HUES64 (cell line): ENCODE results near the gene ZDHHC18.
"Not testable (repeated sequence)": the region's sequence is repeated elsewhere in the genome, so short reads cannot be mapped to it uniquely, and the experiment has no call there.

Experiments used
- H3K27ac ChIP-seq: 2 replicates; pipeline ENCODE4 v1.7.0; 2013; ENCODE audit warnings: low read depth, low read length, inconsistent platforms
- H3K27me3 ChIP-seq: 2 replicates; pipeline ENCODE4 v1.6.1; 2013; ENCODE audit warnings: mild to moderate bottlenecking, low read length; ENCODE audit not compliant: insufficient read depth
- H3K36me3 ChIP-seq: 2 replicates; pipeline ENCODE4 v1.6.1; 2013; ENCODE audit warnings: mild to moderate bottlenecking, low read length; ENCODE audit not compliant: insufficient read depth
- H3K4me1 ChIP-seq: 2 replicates; pipeline ENCODE4 v1.6.1; 2013; ENCODE audit warnings: mild to moderate bottlenecking, low read length, moderate library complexity; ENCODE audit not compliant: insufficient read depth
- H3K4me3 ChIP-seq: 2 replicates; pipeline ENCODE4 v1.5.1; 2013; ENCODE audit warnings: mild to moderate bottlenecking, low read length, moderate library complexity
- H3K9ac ChIP-seq: 2 replicates; pipeline ENCODE4 v1.6.1; 2013; ENCODE audit warnings: mild to moderate bottlenecking, low read depth, low read length
- H3K9me3 ChIP-seq: 2 replicates; pipeline ENCODE4 v1.6.1; 2013; ENCODE audit warnings: low read depth, low read length; ENCODE audit not compliant: insufficient read depth
- WGBS: fragments of 150-250, 120-280 bp; methylation state at CpG from one replicate; pipeline ENCODE4 v1.1.7; 2013; ENCODE audit warnings: missing lambda C conversion rate; 5-methylcytosine and 5-hydroxymethylcytosine counted together

Gene ZDHHC18

DNA sequence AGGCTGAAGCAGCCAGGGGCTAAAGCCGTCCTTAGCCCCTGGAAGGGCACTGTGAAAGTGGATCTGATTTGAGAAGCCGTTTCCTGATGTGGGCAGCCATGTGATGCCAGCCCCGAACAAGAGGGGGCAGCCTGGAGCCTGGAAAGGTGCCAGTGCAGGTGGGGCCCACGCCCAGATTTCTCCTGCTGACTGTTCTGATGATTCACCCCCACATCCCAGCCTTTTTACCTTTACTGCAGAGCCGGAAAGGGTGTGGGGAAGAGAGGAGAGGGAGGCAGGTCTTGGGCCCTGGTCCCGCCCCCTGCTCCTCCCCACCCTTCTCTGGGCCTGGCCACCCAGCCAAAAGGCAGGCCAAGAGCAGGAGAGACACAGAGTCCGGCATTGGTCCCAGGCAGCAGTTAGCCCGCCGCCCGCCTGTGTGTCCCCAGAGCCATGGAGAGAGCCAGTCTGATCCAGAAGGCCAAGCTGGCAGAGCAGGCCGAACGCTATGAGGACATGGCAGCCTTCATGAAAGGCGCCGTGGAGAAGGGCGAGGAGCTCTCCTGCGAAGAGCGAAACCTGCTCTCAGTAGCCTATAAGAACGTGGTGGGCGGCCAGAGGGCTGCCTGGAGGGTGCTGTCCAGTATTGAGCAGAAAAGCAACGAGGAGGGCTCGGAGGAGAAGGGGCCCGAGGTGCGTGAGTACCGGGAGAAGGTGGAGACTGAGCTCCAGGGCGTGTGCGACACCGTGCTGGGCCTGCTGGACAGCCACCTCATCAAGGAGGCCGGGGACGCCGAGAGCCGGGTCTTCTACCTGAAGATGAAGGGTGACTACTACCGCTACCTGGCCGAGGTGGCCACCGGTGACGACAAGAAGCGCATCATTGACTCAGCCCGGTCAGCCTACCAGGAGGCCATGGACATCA lies 36.5 kb downstream of the ZDHHC18 start, which contains the start of gene SFN:
TSS of gene SFN (plus strand) at position 369 of the 904 bp plus-strand sequence. CDS start at position 433, 64 bp downstream.
- 81% methylated on average over 35 of the region's 37 CpGs for WGBS
- no peak within 1 kb of the TSS for H3K27ac ChIP-seq
- H3K27me3 ChIP-seq, result peaks cover 16% of the 10 kb centered on the region
- H3K4me1 ChIP-seq, result peaks cover 11% of the 10 kb centered on the region
- H3K9me3 ChIP-seq, result no peaks in the 10 kb centered on the region
- H3K36me3 ChIP-seq, result no peaks in the 10 kb centered on the region
- H3K4me3 ChIP-seq, result peak within 1 kb of the TSS; percentile 70
- no peak within 1 kb of the TSS; the same call in 1 of the 2 replicates for H3K9ac ChIP-seq

GRCh38 chr1:26863685-26864077 lies 37.2 kb downstream of the ZDHHC18 start:
- no peaks in the 10 kb centered on the region for H3K9me3 ChIP-seq
- no peaks in the 10 kb centered on the region for H3K36me3 ChIP-seq
- H3K27me3 ChIP-seq, result peaks cover 16% of the 10 kb centered on the region
- H3K4me3 ChIP-seq, result peak overlapping the region; percentile 70
- H3K4me1 ChIP-seq, result peaks cover 11% of the 10 kb centered on the region
- WGBS, result 84% methylated on average over 16 of the region's 20 CpGs
- H3K9ac ChIP-seq, result no peak overlapping the region; the same call in 1 of the 2 replicates
- H3K27ac ChIP-seq, result no peak overlapping the region

GRCh38 chr1:26864610-26865480 lies 38.4 kb downstream of the ZDHHC18 start:
- Histone ChIP-seq H3K9ac (peak overlapping the region; percentile 74), H3K4me3 (peak overlapping the region; percentile 70), H3K27ac (peak overlapping the region; percentile 80), H3K9me3 (no peaks in the 10 kb centered on the region), H3K4me1 (peaks cover 11% of the 10 kb centered on the region), H3K27me3 (peaks cover 16% of the 10 kb centered on the region), H3K36me3 (no peaks in the 10 kb centered on the region)
- 1% methylated on average over 75 of the region's 75 CpGs for WGBS

DNA sequence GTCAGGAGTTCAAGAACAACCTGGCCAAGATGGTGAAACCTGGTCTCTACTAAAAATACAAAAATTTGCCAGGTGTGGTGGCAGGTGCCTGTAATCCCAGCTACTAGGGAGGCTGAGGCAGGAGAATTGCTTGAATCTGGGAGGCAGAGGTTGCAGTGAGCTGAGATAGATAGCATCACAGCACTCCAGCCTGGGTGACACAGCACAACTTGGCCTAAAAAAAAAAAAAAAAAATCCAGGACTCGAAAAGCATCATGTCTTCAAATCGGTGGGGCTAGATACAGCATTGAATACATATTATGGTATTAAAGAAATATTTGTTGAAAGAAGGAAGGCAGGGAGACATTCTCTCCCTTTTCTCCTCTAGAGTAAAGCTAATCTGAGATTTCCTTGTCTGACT lies 46.6 kb downstream of the ZDHHC18 start:
- not testable (repeated sequence) for H3K9me3 ChIP-seq, H3K27me3 ChIP-seq, H3K4me1 ChIP-seq, H3K9ac ChIP-seq, H3K27ac ChIP-seq, H3K4me3 ChIP-seq
- H3K36me3 ChIP-seq, result peaks cover 14% of the 10 kb centered on the region
- 88% methylated on average over 2 of the region's 2 CpGs for WGBS

DNA sequence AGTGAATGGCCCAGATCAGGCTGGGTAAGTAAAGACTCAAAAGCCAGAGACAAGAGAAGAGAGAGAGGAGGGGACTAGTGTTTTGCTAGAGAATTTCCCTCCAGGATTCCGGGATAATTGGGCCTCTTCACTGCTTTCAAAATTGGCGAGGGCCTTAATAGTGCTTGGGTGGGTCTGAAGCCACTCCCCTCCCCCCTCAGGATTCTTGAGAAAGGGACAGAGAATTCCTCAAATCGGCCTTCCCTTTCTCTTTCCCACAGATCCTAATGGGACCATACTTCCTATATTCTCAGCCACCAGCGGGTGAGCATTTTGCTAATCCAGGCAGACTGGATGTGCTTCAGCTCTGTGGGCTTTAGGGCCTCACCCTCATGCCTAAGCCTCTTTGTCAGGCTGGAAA lies 48.4 kb downstream of the ZDHHC18 start:
- Histone ChIP-seq H3K27me3 (no peaks in the 10 kb centered on the region), H3K27ac (peak overlapping the region; percentile 32; the same call in 1 of the 2 replicates), H3K9me3 (no peaks in the 10 kb centered on the region), H3K4me3 (no peak overlapping the region), H3K9ac (no peak overlapping the region; the same call in 1 of the 2 replicates), H3K4me1 (no peaks in the 10 kb centered on the region; the same call in 1 of the 2 replicates), H3K36me3 (peaks cover 26% of the 10 kb centered on the region)
- 55% methylated on average over 4 of the region's 4 CpGs for WGBS

- no peak overlapping the region for H3K4me3 ChIP-seq
- peaks cover 48% of the 10 kb centered on the region for H3K36me3 ChIP-seq
- no peaks in the 10 kb centered on the region for H3K27me3 ChIP-seq
- no peak overlapping the region for H3K9ac ChIP-seq
- H3K9me3 ChIP-seq, result no peaks in the 10 kb centered on the region
- H3K4me1 ChIP-seq, result no peaks in the 10 kb centered on the region; the same call in 1 of the 2 replicates
- H3K27ac ChIP-seq, result no peak overlapping the region
- WGBS, result 95% methylated on average over 1 of the region's 2 CpGs
Measured at GRCh38 chr1:26877326-26877725, 50.8 kb downstream of the ZDHHC18 start.

- Histone ChIP-seq H3K27ac (no peak overlapping the region), H3K9ac (no peak overlapping the region), H3K27me3 (no peaks in the 10 kb centered on the region), H3K36me3 (peaks cover 72% of the 10 kb centered on the region), H3K4me3 (no peak overlapping the region), H3K4me1 (no peaks in the 10 kb centered on the region), H3K9me3 (no peaks in the 10 kb centered on the region)
- WGBS, result 98% methylated on average over 4 of the region's 4 CpGs
Measured at GRCh38 chr1:26879793-26880192, 53.3 kb downstream of the ZDHHC18 start.

DNA sequence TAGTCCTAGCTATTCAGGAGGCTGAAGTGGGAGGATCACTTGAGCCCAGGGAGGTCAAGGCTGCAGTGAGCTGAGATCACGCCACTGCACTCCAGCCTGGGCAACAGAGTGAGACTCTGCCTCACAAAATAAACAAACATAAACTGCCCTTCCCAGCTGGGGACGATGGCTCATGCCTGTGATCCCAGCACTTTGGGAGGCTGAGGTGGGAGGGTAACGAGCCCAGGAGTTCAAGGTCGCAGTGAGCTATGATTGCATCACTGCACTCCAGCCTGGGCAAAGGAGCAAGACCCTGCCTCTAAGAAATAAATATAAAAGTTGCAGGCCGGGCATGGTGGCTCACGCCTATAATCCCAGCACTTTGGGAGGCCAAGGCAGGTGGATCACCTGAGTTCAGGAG lies 55.1 kb downstream of the ZDHHC18 start:
- H3K9me3 ChIP-seq, H3K9ac ChIP-seq, H3K4me3 ChIP-seq, H3K4me1 ChIP-seq, H3K27me3 ChIP-seq, H3K27ac ChIP-seq: not testable (repeated sequence)
- H3K36me3 ChIP-seq, result peaks cover 86% of the 10 kb centered on the region
- WGBS, result 88% methylated on average over 6 of the region's 6 CpGs

- 92% methylated on average over 5 of the region's 5 CpGs for WGBS
- H3K9me3 ChIP-seq, result no peaks in the 10 kb centered on the region
Measured at GRCh38 chr1:26882696-26883463, 56.4 kb downstream of the ZDHHC18 start.

GRCh38 chr1:26887125-26887524 lies 60.6 kb downstream of the ZDHHC18 start:
- no peak overlapping the region for H3K27ac ChIP-seq
- no peaks in the 10 kb centered on the region for H3K4me1 ChIP-seq
- H3K36me3 ChIP-seq, result peaks cover 63% of the 10 kb centered on the region
- H3K9me3 ChIP-seq, result no peaks in the 10 kb centered on the region
- no peak overlapping the region for H3K9ac ChIP-seq
- H3K4me3 ChIP-seq, result no peak overlapping the region
- H3K27me3 ChIP-seq, result no peaks in the 10 kb centered on the region
- WGBS, result 100% methylated on average over 1 of the region's 1 CpG

More at GRCh38 chr1:26882696-26883463, 56.4 kb downstream of the ZDHHC18 start:
- no peak overlapping the region for H3K9ac ChIP-seq
- no peaks in the 10 kb centered on the region for H3K4me1 ChIP-seq
- H3K27me3 ChIP-seq, result no peaks in the 10 kb centered on the region
- peaks cover 81% of the 10 kb centered on the region for H3K36me3 ChIP-seq
- H3K4me3 ChIP-seq, result no peak overlapping the region
- H3K27ac ChIP-seq, result no peak overlapping the region
